ENCODE measurements around the gene ANKS1B.
"Not testable (repeated sequence)": the region's sequence is repeated elsewhere in the genome, so short reads cannot be mapped to it uniquely, and the experiment has no call there.

The ANKS1B gene

GRCh38 chr12:99704036-99704435 is 280.7 kb downstream of the ANKS1B start:
- no peak for DNase-seq (ENCODE audit: low spot score)

GRCh38 chr12:99700032-99700431 is 284.7 kb downstream of the ANKS1B start:
- no peak for DNase-seq (ENCODE audit: low spot score)

GRCh38 chr12:99695050-99695449 is 289.7 kb downstream of the ANKS1B start:
- no peak for DNase-seq (ENCODE audit: low spot score)

DNA sequence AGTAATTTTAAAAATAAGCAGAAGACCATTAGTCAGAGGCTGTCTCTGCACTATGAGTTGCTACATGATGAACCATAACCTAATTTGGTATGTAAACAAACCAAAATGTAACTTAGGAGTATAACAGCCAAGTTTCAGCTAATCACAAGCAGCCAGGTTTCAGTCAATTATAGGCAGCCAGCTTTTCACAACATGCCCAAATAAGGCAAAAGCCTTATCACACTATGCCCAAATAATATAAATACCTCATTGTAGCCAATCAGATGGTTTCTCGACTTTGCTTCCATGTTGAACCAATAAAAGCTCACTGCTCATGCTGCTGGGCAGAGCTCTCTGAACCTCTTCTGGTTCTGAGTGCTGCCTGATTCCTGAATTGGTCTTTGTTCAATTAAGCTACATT is 298.6 kb downstream of the ANKS1B start:
- DNase-seq (ENCODE audit: low spot score), result no peak

DNA sequence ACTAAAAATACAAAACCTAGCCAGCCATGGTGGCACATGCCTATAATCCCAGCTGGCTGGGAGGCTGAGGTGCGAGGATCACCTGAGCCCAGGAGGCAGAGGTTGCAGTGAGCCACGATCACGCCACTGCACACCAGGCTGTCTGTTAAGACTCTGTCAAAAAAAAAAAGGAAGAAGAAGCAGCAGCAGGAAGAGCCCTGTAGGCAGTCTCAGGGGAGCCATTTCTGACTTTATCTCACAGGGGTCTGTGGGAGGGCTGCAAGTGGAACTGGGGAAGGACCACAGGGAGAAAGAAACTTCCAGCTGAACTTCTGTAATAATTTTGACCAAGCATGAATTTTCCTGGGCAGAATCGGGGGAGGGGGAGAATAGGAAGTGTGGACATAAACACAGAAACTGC is 304.5 kb downstream of the ANKS1B start:
- no peak for DNase-seq (ENCODE audit: low spot score)

DNA sequence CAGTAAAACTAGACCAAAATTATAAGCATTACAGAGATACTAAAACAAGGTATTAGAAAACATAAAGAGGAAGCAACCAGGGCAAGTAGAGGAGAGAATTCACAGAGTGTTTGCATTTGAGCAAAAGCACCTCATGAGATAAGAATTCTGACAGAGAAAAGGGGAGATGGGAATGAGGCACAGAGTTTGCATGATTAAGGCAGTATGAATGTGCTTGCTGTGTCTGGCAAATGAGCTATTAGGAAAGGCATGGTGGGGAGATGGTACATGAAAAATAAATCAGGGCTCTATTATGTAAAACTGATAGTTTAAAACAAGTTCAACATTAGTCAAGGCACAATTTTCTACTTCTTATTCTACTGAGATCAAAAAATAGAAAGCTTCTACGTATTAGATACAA is 314.1 kb downstream of the ANKS1B start:
- DNase-seq (ENCODE audit: low spot score), result no peak

GRCh38 chr12:99658671-99659349 is 325.9 kb downstream of the ANKS1B start:
- DNase-seq (ENCODE audit: low spot score), result no peak

DNA sequence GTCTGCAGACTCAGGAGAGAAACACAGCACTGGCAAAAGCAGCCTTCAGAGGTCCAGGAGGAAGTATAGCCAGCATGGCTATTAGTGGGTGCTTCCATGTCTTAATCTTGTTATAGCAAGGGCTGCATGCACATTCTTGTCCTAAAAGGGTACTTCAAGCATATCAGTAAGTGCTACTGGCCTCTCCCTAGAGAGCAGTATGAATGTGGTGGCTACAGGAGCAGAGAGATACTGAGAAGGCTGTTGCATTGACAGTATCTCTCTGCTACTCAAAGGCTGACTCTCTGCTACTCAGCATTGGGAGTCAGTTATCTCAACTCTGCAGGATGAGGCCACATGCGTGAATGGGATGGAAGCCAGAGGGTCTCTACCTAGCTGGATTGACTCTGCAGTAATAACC is 335.2 kb downstream of the ANKS1B start:
- no peak for DNase-seq (ENCODE audit: low spot score)

DNA sequence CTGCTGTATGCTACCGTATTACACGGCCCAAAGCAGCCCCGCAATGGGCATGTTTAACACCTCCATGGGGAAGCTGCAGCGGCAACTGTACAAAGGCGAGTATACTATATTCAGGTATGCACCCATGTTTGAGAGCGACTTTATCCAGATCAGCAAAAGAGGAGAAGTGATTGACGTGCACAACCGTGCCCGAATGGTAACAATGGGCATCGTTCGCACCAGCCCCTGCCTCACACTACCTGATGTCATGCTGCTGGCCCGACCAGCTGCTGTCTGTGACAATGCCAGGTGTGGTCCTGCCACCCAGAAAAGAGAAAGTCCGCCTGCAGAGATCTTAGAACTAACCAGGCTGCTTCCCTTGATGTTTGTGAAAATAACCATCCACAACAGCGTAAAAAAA is 336.6 kb downstream of the ANKS1B start:
- no peak for DNase-seq (ENCODE audit: low spot score)

GRCh38 chr12:99647453-99647852 is 337.3 kb downstream of the ANKS1B start, which contains the start of gene GARIN6:
TSS of gene GARIN6 (plus strand) at chr12:99647753. CDS start at chr12:99648175, 422 bp downstream.
- DNase-seq (ENCODE audit: low spot score), result no peak

GRCh38 chr12:99644629-99645028 is 340.1 kb downstream of the ANKS1B start:
- DNase-seq (ENCODE audit: low spot score), result no peak

DNA sequence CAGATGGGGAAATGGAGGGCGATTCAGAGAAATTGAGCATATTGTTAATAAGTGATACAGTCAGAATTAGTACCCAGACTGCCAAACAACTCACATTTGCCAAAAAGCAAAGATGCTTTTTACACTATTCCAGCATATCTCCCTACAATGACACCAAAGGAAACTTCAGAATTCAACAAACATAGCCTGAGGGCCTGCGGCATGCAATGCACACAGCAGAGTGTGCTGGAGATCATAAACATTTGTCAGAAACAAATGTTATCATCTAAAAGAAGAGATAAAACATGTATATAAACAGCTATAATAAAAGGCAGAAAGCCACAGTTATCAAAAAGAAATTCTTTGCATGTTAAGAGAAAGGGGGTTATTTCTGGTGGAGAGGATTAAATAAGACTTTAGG is 357.3 kb downstream of the ANKS1B start:
- no peak for DNase-seq (ENCODE audit: low spot score)

DNA sequence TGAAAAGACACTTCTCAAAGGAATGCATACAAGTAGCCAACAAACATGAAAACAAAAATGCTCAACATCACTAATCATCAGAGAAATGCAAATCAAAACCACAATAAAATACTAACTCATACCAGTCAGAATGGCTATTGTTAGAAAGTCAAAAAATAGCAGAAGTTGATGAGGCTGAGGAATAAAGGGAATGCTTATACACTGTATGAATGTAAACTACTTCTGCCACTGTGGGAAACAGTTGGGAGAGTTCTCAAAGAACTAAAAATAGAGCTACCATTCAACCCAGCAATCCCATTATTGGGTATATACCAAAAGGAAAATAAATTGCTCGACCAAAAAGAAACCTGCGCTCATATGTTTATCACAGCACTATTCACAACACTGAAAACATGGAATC is 360.1 kb downstream of the ANKS1B start:
- not testable (repeated sequence) for DNase-seq (ENCODE audit: low spot score)

- DNase-seq (ENCODE audit: low spot score), result no peak
These were observed 364.6 kb downstream of the ANKS1B start for GRCh38 chr12:99620159-99620479.

- no peak for DNase-seq (ENCODE audit: low spot score)
These were observed 365.2 kb downstream of the ANKS1B start for GRCh38 chr12:99619389-99620158.

GRCh38 chr12:99618657-99619056 is 366.1 kb downstream of the ANKS1B start:
- DNase-seq (ENCODE audit: low spot score), result no peak

GRCh38 chr12:99611599-99611998 is 373.1 kb downstream of the ANKS1B start:
- DNase-seq (ENCODE audit: low spot score), result no peak

DNA sequence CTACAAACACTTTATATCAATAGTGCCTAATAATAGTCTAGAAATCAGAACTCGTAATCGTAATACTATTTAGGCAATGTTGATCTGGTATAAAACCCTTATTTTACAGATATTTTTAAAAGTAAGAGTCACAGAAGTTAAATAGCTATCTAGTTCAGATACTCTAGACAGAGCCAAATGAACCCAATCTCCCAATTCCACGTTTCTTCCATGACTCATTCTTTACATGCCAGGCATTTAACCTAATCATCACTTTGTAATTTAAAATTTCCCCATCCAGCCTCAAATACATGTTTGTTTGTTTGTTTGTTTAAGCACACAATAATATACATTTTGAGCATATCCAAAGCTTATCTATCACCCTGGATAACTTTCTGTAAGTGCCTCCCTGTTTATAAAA is 373.6 kb downstream of the ANKS1B start:
- DNase-seq (ENCODE audit: low spot score), result no peak

- DNase-seq (ENCODE audit: low spot score), result no peak
These were observed 375.1 kb downstream of the ANKS1B start for GRCh38 chr12:99609455-99610181.

DNA sequence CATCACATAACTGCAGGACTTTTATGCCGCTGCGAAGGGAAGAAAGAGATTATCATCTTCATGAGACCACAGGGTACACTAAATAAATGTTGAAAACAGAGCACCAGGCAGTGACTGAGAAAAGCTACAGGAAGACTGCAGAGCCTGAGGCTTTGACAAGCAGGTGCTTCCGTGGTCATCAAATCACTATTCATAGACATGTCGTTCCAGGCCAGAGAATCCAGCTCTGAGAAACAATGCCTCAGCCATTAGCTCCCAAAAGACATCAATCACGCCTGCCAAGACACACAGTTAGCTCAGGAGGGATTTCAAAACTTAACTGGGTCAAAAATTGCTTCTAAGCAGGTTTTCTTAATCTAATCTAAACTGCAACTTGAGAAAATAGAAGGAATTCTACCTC is 384.3 kb downstream of the ANKS1B start:
- DNase-seq (ENCODE audit: low spot score), result no peak

DNA sequence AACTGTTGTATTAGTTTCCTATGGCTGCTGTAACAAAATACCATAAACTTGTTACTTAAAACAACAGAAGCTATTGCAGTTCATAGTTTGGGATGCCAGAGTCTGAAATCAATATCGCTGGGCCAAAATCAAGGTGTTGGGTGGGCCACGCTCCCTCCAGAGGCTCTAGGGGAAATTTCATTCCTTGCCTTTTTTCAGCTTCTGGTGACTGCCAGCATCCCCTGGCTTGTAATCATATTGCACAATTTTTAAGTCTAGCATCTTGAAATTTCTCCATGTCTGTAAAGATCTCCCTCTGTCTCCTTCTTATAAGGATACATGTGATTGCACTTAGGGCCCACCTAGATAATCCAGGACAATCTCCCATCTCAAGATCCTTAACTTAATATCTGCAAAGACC is 386.0 kb downstream of the ANKS1B start:
- DNase-seq (ENCODE audit: low spot score), result no peak

- no peak for DNase-seq (ENCODE audit: low spot score)
These were observed 388.0 kb downstream of the ANKS1B start for GRCh38 chr12:99596762-99597161.

DNA sequence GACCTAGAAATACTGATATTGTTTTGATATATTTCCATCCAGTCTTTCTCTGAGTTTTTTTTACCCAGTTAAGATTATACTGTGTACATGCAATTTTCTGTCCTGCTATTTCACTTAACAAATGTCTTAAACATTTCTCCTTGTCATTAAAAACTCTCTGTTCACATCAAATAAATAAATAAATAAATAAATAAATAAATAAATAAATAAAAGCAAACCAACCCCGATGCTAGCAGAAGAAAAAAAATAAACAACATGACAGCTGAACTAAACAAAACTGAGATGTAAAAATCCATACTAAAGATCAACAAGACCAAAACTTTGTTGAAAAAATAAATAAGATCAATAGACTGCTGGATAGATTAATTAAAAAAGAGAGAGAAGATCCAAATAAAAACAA is 407.6 kb downstream of the ANKS1B start:
- not testable (repeated sequence) for DNase-seq (ENCODE audit: low spot score)

All from CD4-positive, alpha-beta T cell treated with Interleukin-6 at 100 ng/mL for 8 hours (primary cell).